Thyroid gland (tissue), 4 donors: Measurements from ENCODE around the gene TRIP12. TPM values are rescaled to one million over a fixed set of nuclear protein-coding genes. Genes with fewer than 3 reads are reported as not detected.
"Not testable (repeated sequence)": the region's sequence is repeated elsewhere in the genome, so short reads cannot be mapped to it uniquely, and the experiment has no call there.

Experiments
- DNase-seq, 2 donors: peaks; one replicate each; pipeline ENCODE4 v3.0.0-alpha.2; 2019
- H3K27ac ChIP-seq, 3 donors: fragments of 200-600 bp; sonication (generic); 1 replicate in 2 of 3; 2 replicates in 1 of 3; pipeline ENCODE4 v1.5.1; 2016 to 2019; ENCODE audit warnings: mild to moderate bottlenecking in 1 of 3, moderate library complexity in 1 of 3
- H3K27me3 ChIP-seq: fragments of 200-600 bp; sonication (generic); one replicate; pipeline ENCODE4 v1.5.1; 2019
- H3K36me3 ChIP-seq, 2 donors: fragments of 200-600 bp; sonication (generic); one replicate each; pipeline ENCODE4 v1.5.1; 2016 to 2019
- H3K4me1 ChIP-seq, 2 donors: fragments of 200-600 bp; sonication (generic); one replicate each; pipeline ENCODE4 v1.5.1; 2017 to 2019
- H3K4me3 ChIP-seq, 3 donors: fragments of 200-600 bp; sonication (generic); replicated peaks in 1 of 3; 1 replicate in 2 of 3; 2 replicates in 1 of 3; pipeline ENCODE4 v1.5.1; 2016; ENCODE audit warnings: mild to moderate bottlenecking in 1 of 3
- H3K9me3 ChIP-seq: fragments of 200-600 bp; sonication (generic); one replicate; pipeline ENCODE4 v1.5.1; 2017
- POLR2A ChIP-seq, 2 donors: fragments of 450-650 bp; IDR thresholded peaks; one replicate each; pipeline ENCODE4 v1.6.1; 2017; ENCODE audit warnings: antibody characterized with exemption in 2 of 2, mild to moderate bottlenecking in 2 of 2, moderate library complexity in 1 of 2
- whole genome bisulfite sequencing, 2 donors: methylation state at CpG; one replicate each; pipeline ENCODE4 v1.1.5; 2017; 5-methylcytosine and 5-hydroxymethylcytosine counted together
- intact Hi-C: fragments of 100-400 bp; cut with DNase I; formaldehyde crosslinking; loops from one replicate; pipeline ENCODE4 v1.15.1; 2023
- total RNA-seq, 4 donors: library from RNA; depleted of rRNA; stranded (reverse); fragments of >200 nt; gene quantifications; one replicate each; pipeline ENCODE4 v1.2.3, GENCODE V29; 2016
- TF ChIP-seq, protein P1 (sequence below), 6 experiments: fragments of 200-600 bp in 3 of 6; fragments of 450-650 bp in 3 of 6; sonication (generic) in 3 of 6; IDR thresholded peaks; one replicate each; pipeline ENCODE4 v1.5.1; 2016 to 2019; ENCODE audit warnings: antibody characterized with exemption in 6 of 6, mild to moderate bottlenecking in 2 of 6, inconsistent platforms in 1 of 6, moderate library complexity in 1 of 6

TRIP12 gene
- total RNA-seq, 4 donors from 2014 or later: 155 to 273 (median 184) TPM

DNA sequence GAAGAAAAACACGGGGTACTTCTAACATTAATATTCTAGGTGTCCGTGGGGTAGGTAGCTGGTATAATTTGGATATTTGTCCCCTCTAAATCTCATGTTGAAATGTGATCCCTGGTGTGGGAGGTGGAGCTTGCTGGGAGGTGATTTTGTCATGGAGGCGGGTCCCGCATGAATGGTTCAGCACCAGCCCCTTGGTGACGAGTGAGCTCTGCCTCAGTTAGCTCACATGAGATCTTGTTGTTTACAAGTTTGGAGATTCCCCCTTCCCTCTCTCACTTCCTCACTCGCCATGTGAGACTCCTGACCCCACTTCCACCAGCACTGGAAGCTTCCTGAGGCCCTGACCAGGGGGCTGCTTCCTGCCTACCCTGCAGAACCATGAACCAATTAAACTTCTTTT, 172.0 kb downstream of the TRIP12 start:
- Histone ChIP-seq H3K9me3 (no peaks in the 10 kb centered on the region), H3K4me1 (no peaks in the 10 kb centered on the region), H3K36me3 (no peaks in the 10 kb centered on the region), H3K4me3 (no peak overlapping the region), H3K27me3 (no peaks in the 10 kb centered on the region), H3K27ac (no peak overlapping the region)
- no peak for DNase-seq
- WGBS, 2 donors: 91% methylated on average over 6 of the region's 6 CpGs
- intact Hi-C loops: no loop called here
- no peak for TF ChIP-seq POLR2A (IDR thresholded peaks at IDR 0.05)
- TF ChIP-seq, protein P1, sequence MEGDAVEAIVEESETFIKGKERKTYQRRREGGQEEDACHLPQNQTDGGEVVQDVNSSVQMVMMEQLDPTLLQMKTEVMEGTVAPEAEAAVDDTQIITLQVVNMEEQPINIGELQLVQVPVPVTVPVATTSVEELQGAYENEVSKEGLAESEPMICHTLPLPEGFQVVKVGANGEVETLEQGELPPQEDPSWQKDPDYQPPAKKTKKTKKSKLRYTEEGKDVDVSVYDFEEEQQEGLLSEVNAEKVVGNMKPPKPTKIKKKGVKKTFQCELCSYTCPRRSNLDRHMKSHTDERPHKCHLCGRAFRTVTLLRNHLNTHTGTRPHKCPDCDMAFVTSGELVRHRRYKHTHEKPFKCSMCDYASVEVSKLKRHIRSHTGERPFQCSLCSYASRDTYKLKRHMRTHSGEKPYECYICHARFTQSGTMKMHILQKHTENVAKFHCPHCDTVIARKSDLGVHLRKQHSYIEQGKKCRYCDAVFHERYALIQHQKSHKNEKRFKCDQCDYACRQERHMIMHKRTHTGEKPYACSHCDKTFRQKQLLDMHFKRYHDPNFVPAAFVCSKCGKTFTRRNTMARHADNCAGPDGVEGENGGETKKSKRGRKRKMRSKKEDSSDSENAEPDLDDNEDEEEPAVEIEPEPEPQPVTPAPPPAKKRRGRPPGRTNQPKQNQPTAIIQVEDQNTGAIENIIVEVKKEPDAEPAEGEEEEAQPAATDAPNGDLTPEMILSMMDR (IDR thresholded peaks at IDR 0.05): no peak

GRCh38 chr2:229748950-229749349, 172.9 kb downstream of the TRIP12 start:
- Histone ChIP-seq H3K36me3 (no peaks in the 10 kb centered on the region), H3K4me1 (no peaks in the 10 kb centered on the region), H3K4me3 (no peak overlapping the region), H3K9me3 (no peaks in the 10 kb centered on the region), H3K27ac (no peak overlapping the region), H3K27me3 (no peaks in the 10 kb centered on the region)
- no peak for DNase-seq
- intact Hi-C loops: no loop called here
- 86 to 87% methylated on average over 3 of the region's 3 CpGs for WGBS, 2 donors
- TF ChIP-seq, protein P1 (IDR thresholded peaks at IDR 0.05): no peak
- TF ChIP-seq POLR2A (IDR thresholded peaks at IDR 0.05): no peak

- 98 to 100% methylated on average over 3 to 11 of the region's 35 CpGs for whole genome bisulfite sequencing, 2 donors
- H3K27ac ChIP-seq: not testable (repeated sequence)
Observed at GRCh38 chr2:229742691-229743090, 179.1 kb downstream of the TRIP12 start.

DNA sequence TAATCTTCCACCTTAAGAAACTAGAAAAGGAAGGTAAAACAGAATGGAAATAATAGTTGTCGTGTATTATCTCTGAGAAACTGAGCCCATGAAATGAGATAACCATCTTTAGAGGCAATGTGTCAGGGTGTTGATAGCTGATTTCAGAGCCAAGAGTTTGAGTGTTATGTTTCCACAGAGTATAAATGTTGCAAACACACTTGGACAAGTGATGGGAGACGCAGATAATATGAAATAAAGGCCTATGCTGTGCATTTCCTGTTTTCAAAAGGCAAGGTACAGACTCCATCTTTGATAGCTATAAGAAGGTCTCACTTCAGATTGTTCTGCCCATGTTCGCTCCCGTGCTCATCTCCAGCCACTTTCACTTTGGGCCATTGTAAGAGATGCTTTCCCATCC, 181.5 kb downstream of the TRIP12 start:
- Histone ChIP-seq H3K4me3 (no peak overlapping the region), H3K36me3 (no peaks in the 10 kb centered on the region), H3K27me3 (no peaks in the 10 kb centered on the region), H3K27ac (no peak overlapping the region), H3K9me3 (no peaks in the 10 kb centered on the region), H3K4me1 (no peaks in the 10 kb centered on the region)
- intact Hi-C loops: no loop called here
- TF ChIP-seq, protein P1 (IDR thresholded peaks at IDR 0.05): no peak
- no peak for TF ChIP-seq POLR2A (IDR thresholded peaks at IDR 0.05)
- 88 to 89% methylated on average over 4 of the region's 4 CpGs for WGBS, 2 donors
- no peak for DNase-seq

More at GRCh38 chr2:229742691-229743090, 179.1 kb downstream of the TRIP12 start:
- H3K27me3 ChIP-seq, intact Hi-C loops, DNase-seq, H3K4me3 ChIP-seq, H3K9me3 ChIP-seq, H3K36me3 ChIP-seq, H3K4me1 ChIP-seq: not testable (repeated sequence)

DNA sequence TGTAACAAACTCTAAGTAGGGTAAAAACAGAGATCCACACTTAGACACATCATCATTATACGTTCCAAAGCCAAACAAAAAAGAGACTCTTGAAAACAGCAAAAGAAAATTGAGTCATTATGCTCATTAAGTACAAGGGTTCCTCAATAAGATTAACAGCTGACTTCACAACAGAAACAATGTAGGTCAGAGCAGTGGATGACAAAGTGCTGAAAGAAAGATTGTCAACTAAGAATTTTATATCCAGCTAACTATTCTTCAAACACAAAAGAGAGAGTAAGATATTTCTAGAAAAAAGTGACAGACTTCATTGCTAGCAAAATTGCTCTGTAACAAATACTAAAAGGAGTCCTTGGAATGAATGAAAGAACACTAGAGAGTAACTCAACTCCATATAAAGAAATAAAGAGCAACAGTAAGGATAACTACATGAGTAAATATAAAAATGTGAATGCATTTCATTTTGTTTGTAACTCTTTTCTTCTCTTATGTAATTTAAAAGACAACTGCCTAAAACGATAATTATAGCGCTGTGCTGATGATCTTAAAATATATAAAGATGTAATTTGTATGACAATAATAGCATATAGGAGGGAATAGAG, 183.7 kb downstream of the TRIP12 start:
- Histone ChIP-seq H3K4me3 (no peak overlapping the region), H3K4me1 (no peaks in the 10 kb centered on the region), H3K36me3 (no peaks in the 10 kb centered on the region), H3K9me3 (no peaks in the 10 kb centered on the region), H3K27me3 (no peaks in the 10 kb centered on the region), H3K27ac (no peak overlapping the region)
- intact Hi-C loops: no loop called here
- 90% methylated on average over 3 of the region's 3 CpGs for WGBS, 2 donors
- no peak for DNase-seq
- TF ChIP-seq POLR2A (IDR thresholded peaks at IDR 0.05): no peak
- TF ChIP-seq, protein P1 (IDR thresholded peaks at IDR 0.05): no peak
